B cell (primary cell): ENCODE results near the gene ARGLU1. TPM values are rescaled to one million over a fixed set of nuclear protein-coding genes. Genes with fewer than 3 reads are reported as not detected.

Experiments
- ATAC-seq: fragments of 200-7000 bp; cut with Tn5 transposase; one replicate; pipeline ENCODE4 v1.10.0; 2021; ENCODE audit warnings: low read depth, mild to moderate bottlenecking, moderate number of reproducible peaks, moderate library complexity
- CTCF ChIA-PET: fragments of 350-600 bp; sonication (Branson Sonifier 250); formaldehyde crosslinking; loops from one replicate; lab custom pipeline; 2021; ENCODE audit warnings: antibody characterized with exemption, inconsistent platforms; lab: Charles Lee
- POLR2A ChIA-PET: fragments of 350-600 bp; sonication (Branson Sonifier 250); formaldehyde crosslinking; loops from one replicate; lab custom pipeline; 2021; ENCODE audit warnings: antibody characterized with exemption; lab: Charles Lee
- DNase-seq: peaks from one replicate; pipeline ENCODE4 v3.0.0; 2013
- H2AFZ ChIP-seq: 2 replicates; pipeline ENCODE4 v1.6.1; 2012; ENCODE audit warnings: mild to moderate bottlenecking, low read depth, low read length; ENCODE audit not compliant: insufficient read depth, poor library complexity, severe bottlenecking
- H3K27ac ChIP-seq, 2 donors: 1 replicate in 1 of 2; 2 replicates in 1 of 2; pipeline ENCODE4 v1.5.1; 2012 to 2013; ENCODE audit warnings: low read length in 2 of 2, mild to moderate bottlenecking in 2 of 2, moderate library complexity in 1 of 2
- H3K27me3 ChIP-seq, 4 experiments: fragments of 200-600 bp in 1 of 4; sonication (generic) in 1 of 4; replicated peaks in 1 of 4; 1 replicate in 2 of 4; 2 replicates in 2 of 4; pipeline versions ENCODE4 v1.6.1 to v1.7.0; 2013 to 2016; ENCODE audit warnings: low read length in 3 of 4, mild to moderate bottlenecking in 2 of 4, mixed read lengths in 1 of 4, moderate library complexity in 1 of 4; ENCODE audit not compliant: insufficient read depth in 4 of 4, control insufficient read depth in 3 of 4; ENCODE audit errors: control extremely low read depth in 1 of 4
- H3K36me3 ChIP-seq, 2 experiments: replicated peaks in 1 of 2; 1 replicate in 1 of 2; 2 replicates in 1 of 2; pipeline versions ENCODE4 v1.6.1 to v1.7.1; 2013; ENCODE audit warnings: low read length in 1 of 2; ENCODE audit not compliant: insufficient read depth in 2 of 2, control insufficient read depth in 1 of 2; ENCODE audit errors: control extremely low read depth in 1 of 2, extremely low read depth in 1 of 2
- H3K4me1 ChIP-seq, 2 donors: fragments of 200-600 bp in 1 of 2; sonication (generic) in 1 of 2; 1 replicate in 1 of 2; 2 replicates in 1 of 2; pipeline versions ENCODE4 v1.5.1 to v1.6.1; 2013 to 2017; ENCODE audit warnings: low read length in 2 of 2; ENCODE audit not compliant: control insufficient read depth in 2 of 2, insufficient read depth in 2 of 2
- H3K4me2 ChIP-seq: replicated peaks from 2 replicates; pipeline ENCODE3; 2012; ENCODE audit warnings: mild to moderate bottlenecking, low read depth, low read length; ENCODE audit not compliant: poor library complexity, severe bottlenecking
- H3K4me3 ChIP-seq, 5 experiments: fragments of 200-600 bp in 1 of 5; sonication (generic) in 1 of 5; 1 replicate in 3 of 5; 2 replicates in 2 of 5; pipeline versions ENCODE4 v1.5.1 to v1.7.0; 2011 to 2016; ENCODE audit warnings: low read length in 4 of 5, mild to moderate bottlenecking in 4 of 5, low read depth in 2 of 5, control low read depth in 1 of 5, moderate library complexity in 1 of 5; ENCODE audit not compliant: insufficient read depth in 1 of 5; ENCODE audit errors: control extremely low read depth in 1 of 5, extremely low read depth in 1 of 5
- H3K79me2 ChIP-seq: fragments of 200-600 bp; sonication (generic); one replicate; pipeline ENCODE4 v1.6.0; 2016; ENCODE audit warnings: low read length; ENCODE audit not compliant: control insufficient read depth, insufficient read depth
- H3K9ac ChIP-seq: fragments of 200-600 bp; sonication (generic); 2 replicates; pipeline ENCODE4 v1.6.1; 2017; ENCODE audit warnings: mild to moderate bottlenecking, low read length, moderate library complexity
- H3K9me3 ChIP-seq, 3 donors: one replicate each; pipeline versions ENCODE4 v1.6.1 to v1.7.1; 2013; ENCODE audit warnings: low read length in 2 of 3; ENCODE audit not compliant: control insufficient read depth in 2 of 3, insufficient read depth in 1 of 3; ENCODE audit errors: control extremely low read depth in 1 of 3
- H4K20me1 ChIP-seq: 2 replicates; pipeline ENCODE4 v1.6.0; 2012; ENCODE audit warnings: mild to moderate bottlenecking, low read length; ENCODE audit not compliant: insufficient read depth, control insufficient read depth, poor library complexity, severe bottlenecking
- H3K27ac Mint-ChIP-seq: one replicate; pipeline ENCODE4 v1.8.0; 2021; ENCODE audit warnings: mixed read lengths
- H3K27me3 Mint-ChIP-seq: one replicate; pipeline ENCODE4 v1.8.0; 2021; ENCODE audit warnings: mixed read lengths
- H3K4me1 Mint-ChIP-seq: one replicate; pipeline ENCODE4 v1.8.0; 2021; ENCODE audit warnings: mixed read lengths
- H3K4me3 Mint-ChIP-seq: one replicate; pipeline ENCODE4 v1.8.0; 2021; ENCODE audit warnings: mixed read lengths
- H3K9me3 Mint-ChIP-seq: one replicate; pipeline ENCODE4 v1.8.0; 2022; ENCODE audit warnings: mixed read lengths; ENCODE audit not compliant: insufficient read depth
- EZH2 ChIP-seq: IDR thresholded peaks from 2 replicates; pipeline ENCODE4 v1.6.1; 2012; ENCODE audit warnings: borderline replicate concordance, low read depth, mild to moderate bottlenecking, moderate library complexity, low read length; ENCODE audit not compliant: insufficient read depth, poor library complexity, severe bottlenecking
- WGBS: methylation state at CpG from one replicate; pipeline ENCODE4 v1.1.5; 2013; ENCODE audit warnings: missing lambda C conversion rate; ENCODE audit not compliant: insufficient coverage; 5-methylcytosine and 5-hydroxymethylcytosine counted together
- intact Hi-C: fragments of 100-400 bp; cut with micrococcal nuclease; formaldehyde crosslinking; loops from one replicate; pipeline ENCODE4 v1.10.0; 2022
- polyA plus RNA-seq: library from polyadenylated mRNA; depleted of rRNA; stranded (reverse); fragments of >200 nt; gene quantifications from 2 replicates; pipeline ENCODE4 v1.2.3, GENCODE V29; 2012
- total RNA-seq, 2 donors: library from RNA; stranded (reverse); fragments of 120-200 nt in 1 of 2; gene quantifications; 1 replicate in 1 of 2; 2 replicates in 1 of 2; pipeline versions ENCODE4 v1.2.3 to v1.2.4, GENCODE V29; 2013 to 2022
- TF ChIP-seq, protein P1 (sequence below): fragments of 200-600 bp; IDR thresholded peaks from one replicate; pipeline ENCODE4 v1.8.0; 2022; ENCODE audit warnings: antibody characterized with exemption, mild to moderate bottlenecking

The ARGLU1 gene
- total and polyA plus RNA-seq, 2 donors (not counting 1 experiment from before 2014, with no cell fraction given): 170 to 261 TPM

DNA sequence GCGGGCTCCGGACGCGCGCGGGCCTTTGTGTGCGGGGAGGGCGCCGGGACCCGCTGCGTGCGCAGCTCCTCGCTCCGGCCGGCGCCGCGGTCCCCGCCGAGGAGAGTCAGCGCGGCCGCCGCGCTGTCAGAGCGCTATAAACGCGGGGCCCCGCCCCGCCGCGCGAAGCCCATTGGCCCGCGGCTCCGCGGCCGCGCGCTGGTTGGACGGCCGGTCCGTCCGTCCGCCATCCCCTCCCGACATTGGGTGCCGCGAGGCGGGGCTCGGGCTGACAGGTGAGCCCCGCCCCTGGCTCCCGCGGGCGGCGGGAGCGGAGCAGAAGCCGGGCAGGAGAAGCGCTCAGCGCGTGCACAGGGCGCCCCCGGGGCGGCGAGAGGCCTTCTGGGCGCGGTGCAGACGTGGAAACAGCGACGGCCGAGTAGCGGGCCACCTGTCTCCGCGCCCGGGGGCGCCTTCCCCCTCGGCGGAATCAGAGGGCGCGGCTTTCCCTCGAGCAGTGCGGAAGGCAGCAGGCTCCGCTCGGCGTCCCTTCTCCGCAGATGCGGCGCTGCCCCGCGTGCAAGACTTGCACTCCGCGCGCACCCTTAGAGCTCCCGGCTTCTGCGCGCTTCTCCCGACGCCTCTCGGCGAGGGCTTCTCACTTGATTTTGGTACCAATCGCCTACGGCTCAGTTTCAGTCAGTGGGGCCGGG lies 32.2 kb downstream of the ARGLU1 start, which contains the start of gene EFNB2:
TSS of gene EFNB2 (minus strand) at position 111 of the 692 bp plus-strand sequence. CDS start 698 bp downstream, outside the sequence.
- Mint-ChIP-seq H3K9me3 (no peaks in the 10 kb centered on the region), H3K27me3 (peaks cover 32% of the 10 kb centered on the region), H3K4me1 (peaks cover 17% of the 10 kb centered on the region), H3K27ac (peak within 1 kb of the TSS; percentile 86), H3K4me3 (peak within 1 kb of the TSS; percentile 95)
- Histone ChIP-seq H3K9me3 (peaks cover 0 to 7% (median 0%) of the 10 kb centered on the region in 3 donors), H2AFZ (peak within 1 kb of the TSS; percentile 90), H3K4me1 (peaks cover 25 to 28% of the 10 kb centered on the region in 2 donors), H3K36me3 (no peaks in the 10 kb centered on the region), H3K4me3 (peak within 1 kb of the TSS; percentile 45 to 83 (median 70)), H3K27ac (no peak within 1 kb of the TSS), H3K9ac (peak within 1 kb of the TSS; percentile 80), H3K79me2 (no peaks in the 10 kb centered on the region), H3K27me3 (peaks cover 0 to 39% (median 31%) of the 10 kb centered on the region in 4 experiments), H3K4me2 (peak within 1 kb of the TSS; percentile 99), H4K20me1 (no peaks in the 10 kb centered on the region)
- no peak for TF ChIP-seq EZH2
- TF ChIP-seq, protein P1, sequence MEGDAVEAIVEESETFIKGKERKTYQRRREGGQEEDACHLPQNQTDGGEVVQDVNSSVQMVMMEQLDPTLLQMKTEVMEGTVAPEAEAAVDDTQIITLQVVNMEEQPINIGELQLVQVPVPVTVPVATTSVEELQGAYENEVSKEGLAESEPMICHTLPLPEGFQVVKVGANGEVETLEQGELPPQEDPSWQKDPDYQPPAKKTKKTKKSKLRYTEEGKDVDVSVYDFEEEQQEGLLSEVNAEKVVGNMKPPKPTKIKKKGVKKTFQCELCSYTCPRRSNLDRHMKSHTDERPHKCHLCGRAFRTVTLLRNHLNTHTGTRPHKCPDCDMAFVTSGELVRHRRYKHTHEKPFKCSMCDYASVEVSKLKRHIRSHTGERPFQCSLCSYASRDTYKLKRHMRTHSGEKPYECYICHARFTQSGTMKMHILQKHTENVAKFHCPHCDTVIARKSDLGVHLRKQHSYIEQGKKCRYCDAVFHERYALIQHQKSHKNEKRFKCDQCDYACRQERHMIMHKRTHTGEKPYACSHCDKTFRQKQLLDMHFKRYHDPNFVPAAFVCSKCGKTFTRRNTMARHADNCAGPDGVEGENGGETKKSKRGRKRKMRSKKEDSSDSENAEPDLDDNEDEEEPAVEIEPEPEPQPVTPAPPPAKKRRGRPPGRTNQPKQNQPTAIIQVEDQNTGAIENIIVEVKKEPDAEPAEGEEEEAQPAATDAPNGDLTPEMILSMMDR: no peak
- CTCF ChIA-PET: interaction anchor here (0.7 to 4.5 kb wide), 12 partner anchors 10 to 1125 kb away, joined by 3 to 56 read pairs (median 4); partner anchors contain the start of gene ARGLU1
- DNase-seq: peak; percentile 95
- under 1% methylated on average over 102 of the region's 102 CpGs for WGBS
- intact Hi-C loops: loop anchor here (1.0 to 10.0 kb wide), 3 partner anchors 32 to 1963 kb away; no protein-coding TSS in a partner anchor
- POLR2A ChIA-PET: interaction anchor here (2.0 kb wide), 1 partner anchor 32 kb away, joined by 5 read pairs; the partner anchor contains the start of gene ARGLU1
- ATAC-seq: peak; percentile 95
